BE2C (cell line): ENCODE results near the gene UFSP1.

Experiments
- DNase-seq: peaks from one replicate; pipeline ENCODE4 v3.0.0-alpha.2; 2020
- H3K27me3 ChIP-seq: fragments of 250-450 bp; sonication (Bioruptor Pico); 2 replicates; pipeline ENCODE4 v1.5.1; 2020; ENCODE audit warnings: mild to moderate bottlenecking
- H3K36me3 ChIP-seq: fragments of 250-450 bp; sonication (Bioruptor Pico); 2 replicates; pipeline ENCODE4 v1.5.1; 2020; ENCODE audit warnings: mild to moderate bottlenecking
- H3K4me1 ChIP-seq: fragments of 250-450 bp; sonication (Bioruptor Pico); 2 replicates; pipeline ENCODE4 v1.5.1; 2020
- H3K4me3 ChIP-seq: 2 replicates; pipeline ENCODE4 v1.5.1; 2011; ENCODE audit warnings: low read depth, low read length
- H3K9me3 ChIP-seq: fragments of 250-450 bp; sonication (Bioruptor Pico); 2 replicates; pipeline ENCODE4 v1.5.1; 2020
- TF ChIP-seq, protein P1 (sequence below): IDR thresholded peaks from 2 replicates; pipeline ENCODE4 v1.5.1; 2012; ENCODE audit warnings: mild to moderate bottlenecking, low read depth, low read length

The UFSP1 gene

DNA sequence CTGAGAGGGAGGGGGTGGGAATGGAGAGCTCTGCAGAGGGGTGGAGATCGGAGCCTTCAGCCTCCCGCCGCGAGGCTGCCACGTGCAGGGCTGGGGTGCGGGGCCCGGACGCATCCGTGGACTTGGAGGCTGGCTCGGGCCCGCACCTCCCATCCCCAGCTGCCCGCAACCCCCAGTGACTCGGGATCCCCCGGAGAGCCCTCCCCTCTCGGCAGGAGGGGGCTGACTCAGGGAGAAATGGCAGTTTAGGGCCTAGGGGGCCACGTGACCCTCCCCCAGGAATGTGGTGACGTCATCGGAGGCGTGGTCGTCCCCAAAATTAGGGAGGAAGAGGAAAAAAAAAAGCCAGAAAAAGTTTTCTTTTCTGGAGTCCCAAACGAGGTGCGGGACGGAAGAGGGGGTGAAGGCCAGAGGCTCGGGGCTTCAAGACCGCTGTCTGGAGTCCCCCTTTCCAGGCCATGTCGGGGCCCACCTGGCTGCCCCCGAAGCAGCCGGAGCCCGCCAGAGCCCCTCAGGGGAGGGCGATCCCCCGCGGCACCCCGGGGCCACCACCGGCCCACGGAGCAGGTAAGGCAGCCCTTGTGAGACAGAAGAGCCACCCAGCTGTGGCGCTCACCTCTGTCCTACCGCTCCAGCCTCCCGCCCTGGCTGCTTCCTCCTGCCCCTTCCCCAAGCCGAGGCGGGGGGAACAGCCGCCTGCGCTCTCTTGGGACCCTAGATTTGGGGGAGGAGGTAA, 22.3 kb downstream of the UFSP1 start, which contains the start of gene TRIP6:
TRIP6 (plus strand) TSS at position 348 of the 736 bp plus-strand sequence; CDS start at position 459, 111 bp downstream.
- TF ChIP-seq, protein P1, sequence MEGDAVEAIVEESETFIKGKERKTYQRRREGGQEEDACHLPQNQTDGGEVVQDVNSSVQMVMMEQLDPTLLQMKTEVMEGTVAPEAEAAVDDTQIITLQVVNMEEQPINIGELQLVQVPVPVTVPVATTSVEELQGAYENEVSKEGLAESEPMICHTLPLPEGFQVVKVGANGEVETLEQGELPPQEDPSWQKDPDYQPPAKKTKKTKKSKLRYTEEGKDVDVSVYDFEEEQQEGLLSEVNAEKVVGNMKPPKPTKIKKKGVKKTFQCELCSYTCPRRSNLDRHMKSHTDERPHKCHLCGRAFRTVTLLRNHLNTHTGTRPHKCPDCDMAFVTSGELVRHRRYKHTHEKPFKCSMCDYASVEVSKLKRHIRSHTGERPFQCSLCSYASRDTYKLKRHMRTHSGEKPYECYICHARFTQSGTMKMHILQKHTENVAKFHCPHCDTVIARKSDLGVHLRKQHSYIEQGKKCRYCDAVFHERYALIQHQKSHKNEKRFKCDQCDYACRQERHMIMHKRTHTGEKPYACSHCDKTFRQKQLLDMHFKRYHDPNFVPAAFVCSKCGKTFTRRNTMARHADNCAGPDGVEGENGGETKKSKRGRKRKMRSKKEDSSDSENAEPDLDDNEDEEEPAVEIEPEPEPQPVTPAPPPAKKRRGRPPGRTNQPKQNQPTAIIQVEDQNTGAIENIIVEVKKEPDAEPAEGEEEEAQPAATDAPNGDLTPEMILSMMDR, result no peak
- Histone ChIP-seq H3K27me3 (no peaks in the 10 kb centered on the region), H3K9me3 (no peaks in the 10 kb centered on the region), H3K4me1 (peaks cover 9% of the 10 kb centered on the region), H3K36me3 (no peaks in the 10 kb centered on the region; the same call in 1 of the 2 replicates), H3K4me3 (no peak within 1 kb of the TSS)
- DNase-seq, result no peak

DNA sequence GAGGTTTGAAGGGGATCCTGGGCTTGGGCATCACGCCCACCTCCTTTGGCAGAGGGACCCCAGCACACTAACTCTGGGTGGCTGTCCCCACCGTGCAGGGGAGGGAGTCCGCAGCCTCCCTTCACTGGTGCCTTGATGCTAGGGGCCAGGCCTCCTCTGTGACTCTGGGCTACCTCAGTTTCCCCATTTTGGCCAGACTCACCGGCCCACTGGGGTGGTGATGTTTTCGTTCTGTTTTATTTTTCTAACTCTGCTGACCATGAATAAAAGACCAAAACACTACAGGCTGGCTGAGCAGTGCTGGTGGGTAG, 22.8 kb downstream of the UFSP1 start:
- TF ChIP-seq, protein P1, result no peak
- Histone ChIP-seq H3K27me3 (no peaks in the 10 kb centered on the region), H3K9me3 (no peaks in the 10 kb centered on the region), H3K36me3 (no peaks in the 10 kb centered on the region; the same call in 1 of the 2 replicates), H3K4me3 (no peak overlapping the region), H3K4me1 (peaks cover 9% of the 10 kb centered on the region)
- DNase-seq, result no peak

DNA sequence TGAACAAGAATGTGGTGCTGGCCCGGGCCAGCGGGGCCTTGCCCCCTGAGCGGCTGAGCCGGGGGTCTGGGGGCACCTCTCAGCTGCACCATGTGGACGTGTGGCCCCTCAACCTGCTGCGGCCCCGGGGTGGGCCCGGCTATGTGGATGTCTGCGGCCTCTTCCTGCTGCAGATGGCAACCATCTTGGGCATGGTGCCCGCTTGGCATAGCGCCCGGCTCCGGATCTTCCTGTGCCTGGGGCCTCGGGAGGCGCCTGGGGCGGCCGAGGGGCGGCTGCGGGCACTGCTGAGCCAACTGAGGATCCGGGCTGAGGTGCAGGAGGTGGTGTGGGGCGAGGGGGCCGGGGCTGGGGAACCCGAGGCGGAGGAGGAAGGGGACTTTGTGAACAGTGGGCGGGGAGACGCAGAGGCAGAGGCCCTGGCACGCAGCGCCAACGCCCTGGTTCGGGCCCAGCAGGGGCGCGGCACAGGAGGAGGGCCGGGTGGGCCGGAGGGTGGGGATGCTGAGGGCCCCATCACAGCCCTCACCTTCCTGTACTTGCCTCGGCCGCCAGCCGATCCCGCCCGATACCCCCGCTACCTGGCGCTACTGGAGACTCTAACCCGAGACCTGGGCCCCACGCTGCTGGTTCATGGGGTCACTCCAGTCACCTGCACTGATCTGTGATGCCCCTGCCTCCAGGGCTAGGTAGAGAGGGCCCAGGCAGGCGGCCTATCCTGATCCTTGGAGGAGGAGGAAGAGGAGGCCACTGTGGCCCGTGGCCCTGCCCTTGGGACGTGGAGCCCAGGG, 23.4 kb downstream of the UFSP1 start:
- peak; percentile 68 for DNase-seq

DNA sequence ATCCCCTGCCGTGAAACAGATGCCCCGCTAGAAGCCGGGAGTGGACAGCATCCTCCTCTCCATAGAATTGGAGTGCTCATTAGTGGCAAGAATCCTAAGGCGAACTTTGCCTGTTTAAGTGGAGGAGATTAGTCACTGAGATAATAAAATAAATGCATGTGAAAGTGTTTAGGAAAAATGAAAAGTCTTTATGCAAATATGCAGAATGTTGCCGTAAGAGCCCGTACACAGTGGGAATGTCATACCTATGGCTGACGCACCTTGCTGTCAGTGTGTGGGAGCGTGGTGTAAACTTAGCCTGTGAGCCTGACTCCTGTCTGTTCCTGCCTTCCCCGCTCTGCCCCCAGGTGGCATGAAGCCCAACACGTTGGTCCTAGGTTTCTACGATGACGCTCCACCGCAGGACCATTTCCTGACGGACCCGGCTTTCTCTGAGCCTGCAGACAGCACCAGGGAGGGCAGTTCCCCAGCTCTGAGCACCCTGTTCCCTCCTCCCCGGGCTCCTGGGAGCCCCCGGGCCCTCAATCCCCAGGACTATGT, 24.1 kb downstream of the UFSP1 start:
- H3K9me3 ChIP-seq, result no peaks in the 10 kb centered on the region
- peaks cover 9% of the 10 kb centered on the region for H3K4me1 ChIP-seq
- peak; percentile 47 for DNase-seq
- TF ChIP-seq, protein P1, result 0 out of 2 replicates have a peak, but pooled peaks have one; percentile 15
- H3K36me3 ChIP-seq, result peaks cover 6% of the 10 kb centered on the region
- H3K4me3 ChIP-seq, result peak overlapping the region; percentile 23; the same call in 1 of the 2 replicates
- H3K27me3 ChIP-seq, result no peaks in the 10 kb centered on the region

More for the DNA sequence above, 23.4 kb downstream of the UFSP1 start:
- H3K27me3 ChIP-seq, result no peaks in the 10 kb centered on the region
- peak overlapping the region; percentile 23; the same call in 1 of the 2 replicates for H3K4me3 ChIP-seq
- TF ChIP-seq, protein P1, result no peak
- H3K9me3 ChIP-seq, result no peaks in the 10 kb centered on the region
- H3K4me1 ChIP-seq, result peaks cover 9% of the 10 kb centered on the region
- no peaks in the 10 kb centered on the region; the same call in 1 of the 2 replicates for H3K36me3 ChIP-seq

DNA sequence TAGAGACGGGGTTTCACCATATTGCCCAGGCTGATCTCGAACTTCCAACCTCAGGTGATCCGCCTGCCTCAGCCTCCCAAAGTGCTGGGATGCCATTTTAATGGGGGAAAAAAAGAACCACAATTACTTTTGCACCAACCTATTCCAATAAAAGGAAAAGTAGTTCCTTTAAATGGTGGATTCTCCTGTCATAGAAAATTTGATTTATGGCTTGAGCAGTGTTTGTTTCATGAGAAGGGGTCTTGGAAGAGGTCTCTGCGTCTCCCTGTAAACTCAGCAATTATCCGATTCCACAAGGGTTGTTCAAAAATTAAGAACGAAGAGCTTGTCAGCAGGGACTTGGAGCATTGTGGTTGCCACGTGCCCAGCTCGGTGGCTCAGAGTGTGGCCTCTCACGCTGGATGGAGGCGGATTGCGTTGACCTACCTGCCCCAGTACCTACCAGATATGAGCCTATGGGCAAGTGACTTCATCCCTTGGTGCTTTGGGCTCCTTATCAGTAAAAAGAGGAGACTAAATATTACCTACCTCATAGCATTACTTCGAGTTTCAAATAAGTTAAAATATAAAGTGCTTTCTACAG, 25.2 kb downstream of the UFSP1 start:
- Histone ChIP-seq H3K4me3 (no peak overlapping the region), H3K9me3 (no peaks in the 10 kb centered on the region), H3K27me3 (no peaks in the 10 kb centered on the region), H3K4me1 (peaks cover 15% of the 10 kb centered on the region), H3K36me3 (peaks cover 11% of the 10 kb centered on the region)
- DNase-seq, result no peak
- TF ChIP-seq, protein P1, result no peak
